GM12878 (cell line): Measurements from ENCODE around the gene KCNK7. TPM values are rescaled to one million over a fixed set of nuclear protein-coding genes. Genes with fewer than 3 reads are reported as not detected.

Experiments used
- ATAC-seq: fragments of 200-7000 bp; cut with Tn5 transposase; 3 replicates; pipeline ENCODE4 v1.9.1; 2020; ENCODE audit warnings: mild to moderate bottlenecking, moderate library complexity
- BruUV-seq: library from RNA; stranded (reverse); fragments of 400-500 nt; replicated peaks from 2 replicates; lab custom pipeline; 2021; lab: Mats Ljungman, UMichigan
- CTCF ChIA-PET: fragments of 300-600 bp; sonication (Branson Sonifier 250); formaldehyde crosslinking; extraction: SDS; loops from one replicate; lab custom pipeline; 2021; ENCODE audit warnings: inconsistent platforms; lab: Yijun Ruan, JAX
- POLR2A ChIA-PET: fragments of 350-600 bp; formaldehyde crosslinking; extraction: SDS; loops from one replicate; lab custom pipeline; 2021; ENCODE audit warnings: inconsistent platforms; lab: Charles Lee
- RAD21 ChIA-PET: fragments of 300-600 bp; sonication (Branson Sonifier 250); formaldehyde crosslinking; loops from one replicate; lab custom pipeline; 2023; ENCODE audit warnings: antibody characterized with exemption; ENCODE audit not compliant: unreplicated experiment; lab: Charles Lee
- SMC1A ChIA-PET: fragments of 300-600 bp; sonication (Branson Sonifier 250); formaldehyde crosslinking; loops from one replicate; lab custom pipeline; 2023; ENCODE audit not compliant: unreplicated experiment, uncharacterized antibody; lab: Charles Lee
- DNase-seq: peaks from one replicate; pipeline ENCODE4 v3.0.0-alpha.2; 2011; ENCODE audit warnings: low read depth, low spot score
- FAIRE-seq: peaks from 3 replicates; lab custom pipeline; 2011; peaks lifted over from hg19 to GRCh38; lab: Jason Lieb, UNC
- H2AFZ ChIP-seq: 2 replicates; pipeline ENCODE4 v1.6.0; 2011; ENCODE audit warnings: low read depth, low read length, control low read depth; ENCODE audit not compliant: control insufficient read depth
- H3K27ac ChIP-seq: 2 replicates; pipeline ENCODE4 v1.5.1; 2011; ENCODE audit warnings: control low read depth; ENCODE audit not compliant: control insufficient read depth, insufficient read depth
- H3K27me3 ChIP-seq, 2 experiments: replicated peaks in 1 of 2; 2 replicates each; pipeline versions ENCODE4 v1.6.0 to v1.6.1; 2011; ENCODE audit warnings: low read length in 1 of 2; ENCODE audit not compliant: control insufficient read depth in 2 of 2, insufficient read depth in 2 of 2
- H3K36me3 ChIP-seq, 2 experiments: 2 replicates each; pipeline ENCODE4 v1.5.1; 2011; ENCODE audit warnings: low read length in 1 of 2; ENCODE audit not compliant: control insufficient read depth in 2 of 2, insufficient read depth in 2 of 2
- H3K4me1 ChIP-seq: 2 replicates; pipeline ENCODE4 v1.6.1; 2011; ENCODE audit warnings: mild to moderate bottlenecking, low read length, moderate library complexity, mixed read lengths; ENCODE audit not compliant: control insufficient read depth, insufficient read depth
- H3K4me2 ChIP-seq: 2 replicates; pipeline ENCODE4 v1.6.0; 2011; ENCODE audit warnings: control low read depth; ENCODE audit not compliant: control insufficient read depth, insufficient read depth
- H3K4me3 ChIP-seq: fragments of 200-600 bp; sonication (generic); 2 replicates; pipeline ENCODE4 v1.5.1; 2016
- H3K79me2 ChIP-seq: 2 replicates; pipeline ENCODE4 v1.6.0; 2011; ENCODE audit warnings: low read length; ENCODE audit not compliant: control insufficient read depth, insufficient read depth
- H3K9ac ChIP-seq: 2 replicates; pipeline ENCODE4 v1.8.0; 2011; ENCODE audit warnings: low read length, control low read depth, mixed read lengths; ENCODE audit not compliant: control insufficient read depth, insufficient read depth
- H3K9me3 ChIP-seq: replicated peaks from 3 replicates; pipeline ENCODE4 v1.5.1; 2011; ENCODE audit warnings: mild to moderate bottlenecking, low read length; ENCODE audit not compliant: control insufficient read depth, insufficient read depth
- H4K20me1 ChIP-seq: 2 replicates; pipeline ENCODE4 v1.6.0; 2011; ENCODE audit not compliant: control insufficient read depth, insufficient read depth
- BHLHE40 ChIP-seq, 2 experiments: fragments of 450-650 bp in 1 of 2; IDR thresholded peaks; 2 replicates each; pipeline ENCODE4 v1.6.1; 2011 to 2017; ENCODE audit warnings: low read depth in 2 of 2, borderline replicate concordance in 1 of 2, improper control_type of control experiment in 1 of 2, low read length in 1 of 2, mild to moderate bottlenecking in 1 of 2
- CBX5 ChIP-seq: sonication (generic); IDR thresholded peaks from 2 replicates; pipeline ENCODE4 v1.6.1; 2016; ENCODE audit warnings: low read depth, moderate library complexity, mild to moderate bottlenecking, inconsistent platforms
- ELK1 ChIP-seq: IDR thresholded peaks from 2 replicates; pipeline ENCODE4 v1.6.1; 2012; ENCODE audit warnings: low read depth, low read length, improper control_type of control experiment
- MEF2A ChIP-seq: IDR thresholded peaks from 2 replicates; pipeline ENCODE4 v1.6.1; 2011; ENCODE audit warnings: low read depth, mild to moderate bottlenecking, low read length, moderate library complexity; ENCODE audit not compliant: insufficient read depth
- NFYA ChIP-seq: IDR thresholded peaks from 2 replicates; pipeline ENCODE4 v1.6.1; 2011; ENCODE audit warnings: low read depth, mild to moderate bottlenecking, low read length, improper control_type of control experiment, borderline replicate concordance
- PAX8 ChIP-seq: fragments of 450-650 bp; IDR thresholded peaks from 2 replicates; pipeline ENCODE4 v1.6.1; 2017; ENCODE audit warnings: mild to moderate bottlenecking, moderate library complexity
- POLR2A ChIP-seq: IDR thresholded peaks from 2 replicates; pipeline ENCODE4 v1.6.1; 2011; ENCODE audit warnings: low read depth, mild to moderate bottlenecking, low read length
- SUPT20H ChIP-seq: IDR thresholded peaks from 2 replicates; pipeline ENCODE4 v1.6.1; 2011; ENCODE audit warnings: low read depth, mild to moderate bottlenecking, low read length, moderate library complexity, borderline replicate concordance; ENCODE audit not compliant: control insufficient read depth
- SUZ12 ChIP-seq: fragments of 200-600 bp; sonication (generic); IDR thresholded peaks from one replicate; pipeline ENCODE4 v1.6.1; 2018; ENCODE audit warnings: antibody characterized with exemption, mild to moderate bottlenecking; ENCODE audit not compliant: unreplicated experiment
- TCF12 ChIP-seq: IDR thresholded peaks from 2 replicates; pipeline ENCODE4 v1.6.1; 2011; ENCODE audit warnings: low read depth, mild to moderate bottlenecking, low read length
- WGBS: methylation state at CpG from one replicate; pipeline ENCODE4 v1.1.6; 2016; ENCODE audit warnings: low lambda C conversion rate; ENCODE audit not compliant: insufficient replicate concordance, insufficient coverage; ENCODE audit errors: missing lambda C conversion rate; 5-methylcytosine and 5-hydroxymethylcytosine counted together
- in situ Hi-C: fragments of 300-500 bp; cut with MboI; formaldehyde crosslinking; loops from 9 replicates; pipeline ENCODE4 v1.14.3; 2018; ENCODE audit warnings: mixed read lengths
- intact Hi-C: fragments of 100-400 bp; cut with micrococcal nuclease; formaldehyde crosslinking; loops from one replicate; pipeline ENCODE4 v1.14.2; 2022; ENCODE audit not compliant: unreplicated experiment
- polyA plus RNA-seq, 11 experiments: library from polyadenylated mRNA; depleted of rRNA in 4 of 11; unstranded in 6 of 11; stranded (reverse) in 5 of 11; fragments of >200 nt; fragmentation: Nextera tagmentation in 4 of 11; fragmentation: Illumina TruSeq in 1 of 11; extraction: Ambion mirVana in 4 of 11; extraction: Trizol in 1 of 11; gene quantifications; 1 replicate in 1 of 11; 2 replicates in 10 of 11; pipeline versions ENCODE4 v1.2.1 to v1.2.3, GENCODE V29; 2011 to 2016; ENCODE audit warnings: inconsistent platforms in 2 of 11, missing spikeins in 2 of 11, low read depth in 1 of 11
- total RNA-seq, 4 experiments: library from RNA; depleted of rRNA in 3 of 4; stranded (reverse); fragments of >200 nt in 3 of 4; fragmentation: Illumina TruSeq in 1 of 4; extraction: Trizol in 1 of 4; gene quantifications; 2 replicates each; pipeline versions ENCODE4 v1.2.1 to v1.2.3, GENCODE V29; 2013 to 2021

The KCNK7 gene
- total and polyA plus RNA-seq, 10 of the 15 experiments (the other 5 are each of a cell fraction or from before 2014, with no cell fraction given) = 0.11 to 0.54 (median 0.23) TPM; not detected in 7

GRCh38 chr11:65636108-65637031 is 40.8 kb upstream of the KCNK7 start (continued):
- no peak for TF ChIP-seq ELK1
- no peak for TF ChIP-seq SUPT20H
- TF ChIP-seq BHLHE40 (IDR thresholded peaks at IDR 0.05; ENCODE audit: borderline replicate concordance in 1 of 2, low read depth in 2 of 2, low read length in 1 of 2) = no peak
- no peak for TF ChIP-seq NFYA
- no peak for TF ChIP-seq SUZ12
- TF ChIP-seq MEF2A = no peak

GRCh38 chr11:65634905-65635731 is 39.5 kb upstream of the KCNK7 start:
- CTCF ChIA-PET = interaction anchor here (0.7 kb wide), 1 partner anchor 18 kb away, joined by 3 read pairs; no protein-coding TSS in a partner anchor
- H3K27ac ChIP-seq = no peak overlapping the region
- SMC1A ChIA-PET = no interaction called here
- H3K4me3 ChIP-seq = no peak overlapping the region
- ATAC-seq (no peak), DNase-seq (no peak), FAIRE-seq (no peak)
- WGBS = 96% methylated on average over 45 of the region's 46 CpGs
- no peaks in the 10 kb centered on the region for H3K9me3 ChIP-seq
- no TSS peak for BruUV-seq
- H3K79me2 ChIP-seq = peaks cover 17% of the 10 kb centered on the region
- H3K36me3 ChIP-seq = peaks cover 19 to 31% of the 10 kb centered on the region in 2 experiments
- H2AFZ ChIP-seq = no peak overlapping the region
- no peak overlapping the region for H3K9ac ChIP-seq
- no peaks in the 10 kb centered on the region for H4K20me1 ChIP-seq
- POLR2A ChIA-PET = no interaction called here
- TF ChIP-seq TCF12 (no peak), CBX5 (no peak), SUPT20H (no peak), PAX8 (no peak), POLR2A (0 out of 2 replicates have a peak, but pooled peaks have one; percentile 9)
- TF ChIP-seq, all 136 proteins: peak for 1
- Histone ChIP-seq H3K4me2 (no peak overlapping the region), H3K27me3 (no peaks in the 10 kb centered on the region), H3K4me1 (peaks cover 10% of the 10 kb centered on the region)
- in situ Hi-C loops (no loop called here), intact Hi-C loops (no loop called here)
- RAD21 ChIA-PET = interaction anchor here (1.0 kb wide), 1 partner anchor 9 kb away, joined by 3 read pairs; no protein-coding TSS in a partner anchor
